ENCODE results near the gene TMEM150B. TPM values are rescaled to one million over a fixed set of nuclear protein-coding genes. Genes with fewer than 3 reads are reported as not detected.

The TMEM150B gene
- total RNA-seq, result not detected

GRCh38 chr19:55325172-55325571 lies at the start of gene TMEM150B:
TMEM150B (minus strand) TSS chr19:55325341; CDS start chr19:55321036, 4,305 bp downstream.

GRCh38 chr19:55370305-55370988 lies 45.3 kb upstream of the TMEM150B start, which contains the start of gene IL11:
IL11 (minus strand) TSS chr19:55370463; CDS start chr19:55370310, 153 bp downstream.

GRCh38 chr19:55362990-55363716 lies 38.0 kb upstream of the TMEM150B start, which contains the start of gene GARIN5B:
GARIN5B (minus strand) TSS chr19:55363260; CDS start chr19:55363066, 194 bp downstream.

GRCh38 chr19:55354698-55355212 lies 29.6 kb upstream of the TMEM150B start, which contains the start of gene COX6B2:
COX6B2 (minus strand) TSS chr19:55354719; CDS start chr19:55354521, 198 bp downstream.

GRCh38 chr19:55339105-55339888 lies 14.2 kb upstream of the TMEM150B start, which contains the start of gene KMT5C:
KMT5C (plus strand) TSS chr19:55339876; CDS start chr19:55341937, 2,061 bp downstream.

GRCh38 chr19:55283548-55284377 lies 41.4 kb downstream of the TMEM150B start, which contains the start of gene BRSK1:
BRSK1 (plus strand) TSS chr19:55283997; CDS start chr19:55284443, 446 bp downstream.

GRCh38 chr19:55279770-55280643 lies 45.1 kb downstream of the TMEM150B start, which contains the start of gene HSPBP1:
HSPBP1 (minus strand) TSS chr19:55280110; CDS start chr19:55279608, 502 bp downstream.

Other genes starting within 250 kb of the TMEM150B start
- gene EPS8L1, start 249.5 kb downstream of the TMEM150B start, total RNA-seq, result 1 to 10 TPM; 6.9 to 8.3 TPM
- 10 to 100 TPM; 39.3 to 55.4 TPM for gene PPP1R12C, start 207.7 kb downstream of the TMEM150B start, total RNA-seq
- 1 to 10 TPM in 1 of 2 donors, under 1 TPM in 1; 0.34 to 9.0 TPM for gene TNNT1, start 176.1 kb downstream of the TMEM150B start, total RNA-seq
- gene TNNI3, start 167.6 kb downstream of the TMEM150B start, total RNA-seq, result 1 to 10 TPM in 1 of 2 donors, under 1 TPM in 1; 1.00 to 1.0 TPM
- gene DNAAF3, start 158.7 kb downstream of the TMEM150B start, total RNA-seq, result 1 to 10 TPM; 2.1 to 2.7 TPM
- 1 to 10 TPM in 1 of 2 donors, under 1 TPM in 1; 0.33 to 1.0 TPM for gene SYT5, start 145.1 kb downstream of the TMEM150B start, total RNA-seq
- 10 to 100 TPM; 12.4 to 15.3 TPM for gene PTPRH, start 115.8 kb downstream of the TMEM150B start, total RNA-seq
- 1 to 10 TPM; 1.4 to 1.7 TPM for gene TMEM86B, start 96.6 kb downstream of the TMEM150B start, total RNA-seq
- gene PPP6R1, start 66.3 kb downstream of the TMEM150B start, total RNA-seq, result 10 to 100 TPM; 51.3 to 54.3 TPM
- gene HSPBP1, start 45.2 kb downstream of the TMEM150B start, total RNA-seq, result 10 to 100 TPM; 35.4 to 50.3 TPM
- 1 to 10 TPM; 2.7 to 3.1 TPM for gene BRSK1, start 41.3 kb downstream of the TMEM150B start, total RNA-seq
- gene KMT5C, start 14.5 kb upstream of the TMEM150B start, total RNA-seq, result 10 to 100 TPM; 10.3 to 12.0 TPM
- gene COX6B2, start 29.4 kb upstream of the TMEM150B start, total RNA-seq, result not detected
- not detected for gene GARIN5B, start 37.9 kb upstream of the TMEM150B start, total RNA-seq
- 1 to 10 TPM in 1 of 2 donors, not detected in 1; 1.0 TPM for gene IL11, start 45.1 kb upstream of the TMEM150B start, total RNA-seq
- not detected for gene TMEM190, start 51.5 kb upstream of the TMEM150B start, total RNA-seq
- gene TMEM238, start 59.0 kb upstream of the TMEM150B start, total RNA-seq, result not detected
- 100 to 1,000 TPM; 230 to 328 TPM for gene RPL28, start 60.6 kb upstream of the TMEM150B start, total RNA-seq
- gene UBE2S, start 82.4 kb upstream of the TMEM150B start, total RNA-seq, result 100 to 1,000 TPM; 248 to 380 TPM
- not detected for gene SHISA7, start 118.0 kb upstream of the TMEM150B start, total RNA-seq
- 10 to 100 TPM; 66.4 to 95.6 TPM for gene ISOC2, start 136.3 kb upstream of the TMEM150B start, total RNA-seq
- not detected for gene C19orf85, start 139.4 kb upstream of the TMEM150B start, total RNA-seq
- gene ZNF628, start 151.3 kb upstream of the TMEM150B start, total RNA-seq, result 1 to 10 TPM; 4.8 to 5.7 TPM
- 10 to 100 TPM; 13.4 to 18.6 TPM for gene NAT14, start 159.8 kb upstream of the TMEM150B start, total RNA-seq
- under 1 TPM; 0.67 to 0.69 TPM for gene SSC5D, start 163.1 kb upstream of the TMEM150B start, total RNA-seq
- not detected for gene SBK2, start 211.8 kb upstream of the TMEM150B start, total RNA-seq
- not detected for gene SBK3, start 220.2 kb upstream of the TMEM150B start, total RNA-seq